Nephron (organoid): ENCODE measurements around the gene SWSAP1.

Experiments
- H3K27ac Mint-ChIP-seq, 3 experiments: 2 replicates each; pipeline ENCODE4 v1.8.0; 2020; ENCODE audit warnings: mixed read lengths in 3 of 3, mild to moderate bottlenecking in 2 of 3, moderate library complexity in 1 of 3
- H3K27me3 Mint-ChIP-seq: 2 replicates; pipeline ENCODE4 v1.8.0; 2021; ENCODE audit warnings: low read depth, mild to moderate bottlenecking, moderate library complexity, mixed read lengths
- H3K36me3 Mint-ChIP-seq: 2 replicates; pipeline ENCODE4 v1.8.0; 2020; ENCODE audit warnings: low read depth, mixed read lengths
- H3K4me1 Mint-ChIP-seq: 2 replicates; pipeline ENCODE4 v1.8.0; 2020; ENCODE audit warnings: mixed read lengths
- H3K4me3 Mint-ChIP-seq, 3 experiments: 2 replicates each; pipeline ENCODE4 v1.8.0; 2020; ENCODE audit warnings: mild to moderate bottlenecking in 3 of 3, mixed read lengths in 3 of 3, moderate library complexity in 2 of 3
- H3K9me3 Mint-ChIP-seq: 2 replicates; pipeline ENCODE4 v1.8.0; 2020; ENCODE audit warnings: mixed read lengths
- CTCF ChIP-seq, 3 experiments: fragments of 200-600 bp; sonication (generic); IDR thresholded peaks; one replicate each; pipeline ENCODE4 v1.5.0; 2021; ENCODE audit warnings: antibody characterized with exemption in 3 of 3; ENCODE audit not compliant: unreplicated experiment in 3 of 3

Gene SWSAP1

GRCh38 chr19:11387162-11388034 is 12.9 kb downstream of the SWSAP1 start:
- no peak overlapping the region for H3K4me3 Mint-ChIP-seq

GRCh38 chr19:11390359-11390758 is 15.9 kb downstream of the SWSAP1 start:
- no peak overlapping the region for H3K4me3 Mint-ChIP-seq
- TF ChIP-seq CTCF (IDR thresholded peaks at IDR 0.05; ENCODE audit: unreplicated experiment in 3 of 3), result no peak
- no peaks in the 10 kb centered on the region for H3K36me3 Mint-ChIP-seq
- H3K27me3 Mint-ChIP-seq, result no peaks in the 10 kb centered on the region
- H3K4me1 Mint-ChIP-seq, result no peaks in the 10 kb centered on the region
- no peak overlapping the region for H3K27ac Mint-ChIP-seq
- H3K9me3 Mint-ChIP-seq, result peaks cover 2% of the 10 kb centered on the region

More at GRCh38 chr19:11387162-11388034, 12.9 kb downstream of the SWSAP1 start:
- Mint-ChIP-seq H3K4me1 (no peaks in the 10 kb centered on the region), H3K27me3 (peaks cover 21% of the 10 kb centered on the region), H3K9me3 (peaks cover 2% of the 10 kb centered on the region), H3K27ac (no peak overlapping the region), H3K36me3 (no peaks in the 10 kb centered on the region)
- TF ChIP-seq CTCF (IDR thresholded peaks at IDR 0.05; ENCODE audit: unreplicated experiment in 3 of 3), result no peak

GRCh38 chr19:11390933-11391680 is 16.6 kb downstream of the SWSAP1 start:
- Mint-ChIP-seq H3K4me3 (no peak overlapping the region), H3K9me3 (peaks cover 2% of the 10 kb centered on the region), H3K36me3 (no peaks in the 10 kb centered on the region), H3K27ac (no peak overlapping the region), H3K4me1 (no peaks in the 10 kb centered on the region), H3K27me3 (no peaks in the 10 kb centered on the region)
- no peak for TF ChIP-seq CTCF (IDR thresholded peaks at IDR 0.05; ENCODE audit: unreplicated experiment in 3 of 3)

- H3K27me3 Mint-ChIP-seq, result no peaks in the 10 kb centered on the region
- H3K27ac Mint-ChIP-seq, result no peak overlapping the region
- peaks cover 5% of the 10 kb centered on the region for H3K36me3 Mint-ChIP-seq
- no peak overlapping the region for H3K4me3 Mint-ChIP-seq
- no peaks in the 10 kb centered on the region for H3K4me1 Mint-ChIP-seq
- no peak for TF ChIP-seq CTCF (IDR thresholded peaks at IDR 0.05; ENCODE audit: unreplicated experiment in 3 of 3)
- no peaks in the 10 kb centered on the region for H3K9me3 Mint-ChIP-seq
These were observed 22.7 kb downstream of the SWSAP1 start for GRCh38 chr19:11397089-11397610.

- H3K36me3 Mint-ChIP-seq, result peaks cover 5% of the 10 kb centered on the region
These were observed 25.2 kb downstream of the SWSAP1 start for GRCh38 chr19:11399667-11400066.

More at GRCh38 chr19:11399667-11400066, 25.2 kb downstream of the SWSAP1 start:
- H3K27ac Mint-ChIP-seq, result no peak overlapping the region
- no peak overlapping the region for H3K4me3 Mint-ChIP-seq
- H3K4me1 Mint-ChIP-seq, result no peaks in the 10 kb centered on the region
- H3K27me3 Mint-ChIP-seq, result peaks cover 2% of the 10 kb centered on the region
- H3K9me3 Mint-ChIP-seq, result no peaks in the 10 kb centered on the region
- no peak for TF ChIP-seq CTCF (IDR thresholded peaks at IDR 0.05; ENCODE audit: unreplicated experiment in 3 of 3)
